ENCODE data around the gene CPTP.

- TF ChIP-seq POLR2AphosphoS5 (IDR thresholded peaks at IDR 0.05; ENCODE audit: low read depth, low read length) (no peak), POLR2A (IDR thresholded peaks at IDR 0.05; ENCODE audit: low read depth, low read length) (no peak)
These were observed 41.5 kb downstream of the CPTP start for GRCh38 chr1:1365875-1366698.

Data from GM12892 (cell line).